GM18951 (cell line): ENCODE measurements around the gene WIPF1.

Source experiments
- POLR2A ChIP-seq: IDR thresholded peaks from 4 replicates; pipeline ENCODE4 v1.6.1; 2011; ENCODE audit warnings: mild to moderate bottlenecking; ENCODE audit not compliant: insufficient read length, insufficient read depth; ENCODE audit errors: extremely low read depth
- in situ Hi-C: fragments of 300-500 bp; cut with MboI; formaldehyde crosslinking; loops from one replicate; pipeline ENCODE4 v1.12.0; 2022; ENCODE audit warnings: low sequenced_read_pairs, mixed read lengths, inconsistent platforms; ENCODE audit not compliant: unreplicated experiment

WIPF1 gene

DNA sequence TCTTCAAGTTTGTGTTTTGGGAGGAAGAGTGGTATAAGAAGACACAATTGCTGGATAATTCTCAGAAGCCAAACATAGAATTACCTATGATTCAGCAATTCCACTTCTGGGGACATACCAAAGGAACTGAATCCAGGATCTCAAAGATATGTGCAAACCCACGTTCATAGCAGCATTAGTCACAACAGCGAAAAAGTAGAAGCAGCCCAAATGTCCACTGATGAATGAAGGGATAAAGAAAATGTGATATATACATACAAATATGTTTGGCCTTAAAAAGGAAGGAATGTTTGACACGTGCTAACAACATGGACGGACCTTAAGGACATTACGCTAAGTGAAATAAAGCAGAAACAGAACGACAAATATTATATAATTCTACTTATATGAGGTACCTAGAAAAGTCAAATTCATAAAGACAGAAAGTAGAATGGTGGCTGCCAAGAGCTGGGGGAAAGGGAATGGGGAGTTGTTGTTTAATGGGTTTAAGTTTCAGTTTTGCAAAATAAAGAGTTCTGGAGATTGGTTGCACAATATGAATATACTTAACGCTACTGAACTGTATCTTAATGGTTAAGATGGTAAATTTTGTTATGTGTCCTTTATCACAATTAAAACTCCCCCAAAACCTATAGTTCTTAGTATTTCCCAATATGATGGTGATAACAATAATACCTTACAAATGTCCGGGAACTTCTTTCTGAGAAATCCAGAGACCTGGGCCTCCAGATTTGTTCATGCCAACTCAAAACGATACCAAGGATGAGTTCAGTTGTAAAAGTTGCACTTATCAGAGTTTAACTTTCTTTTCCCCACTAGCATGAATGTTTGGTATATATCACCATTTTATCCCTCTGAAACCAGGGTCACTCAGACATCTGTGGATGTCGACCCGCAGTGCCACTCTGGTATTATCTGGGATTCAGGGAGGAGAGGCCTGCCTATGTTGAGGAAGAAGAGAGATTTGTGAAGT is 33.7 kb upstream of the WIPF1 start:
- in situ Hi-C loops = no loop called here
- no peak for TF ChIP-seq POLR2A

GRCh38 chr2:174630107-174630506 is 32.5 kb upstream of the WIPF1 start:
- TF ChIP-seq POLR2A = no peak
- in situ Hi-C loops = no loop called here

DNA sequence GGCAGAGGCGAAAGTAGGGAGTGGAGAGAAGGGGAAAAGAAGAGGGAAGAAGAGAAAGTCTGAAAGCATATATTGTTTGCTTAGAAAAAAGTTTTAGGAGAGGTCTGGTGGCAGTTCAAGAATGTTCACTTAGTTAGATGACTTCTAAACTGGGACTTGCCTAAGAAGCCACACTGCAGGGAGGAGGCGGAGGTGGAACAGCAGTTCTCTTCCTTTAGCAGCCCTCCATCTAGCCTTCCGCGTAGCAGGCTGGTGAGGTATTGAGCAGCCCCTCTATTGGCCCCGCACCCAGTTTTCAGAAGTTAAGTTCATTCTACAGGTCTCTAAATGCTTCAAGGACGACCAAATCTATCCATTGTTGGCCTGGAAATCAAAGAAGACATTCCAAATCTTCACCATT is 31.9 kb upstream of the WIPF1 start:
- TF ChIP-seq POLR2A = no peak
- in situ Hi-C loops = no loop called here

DNA sequence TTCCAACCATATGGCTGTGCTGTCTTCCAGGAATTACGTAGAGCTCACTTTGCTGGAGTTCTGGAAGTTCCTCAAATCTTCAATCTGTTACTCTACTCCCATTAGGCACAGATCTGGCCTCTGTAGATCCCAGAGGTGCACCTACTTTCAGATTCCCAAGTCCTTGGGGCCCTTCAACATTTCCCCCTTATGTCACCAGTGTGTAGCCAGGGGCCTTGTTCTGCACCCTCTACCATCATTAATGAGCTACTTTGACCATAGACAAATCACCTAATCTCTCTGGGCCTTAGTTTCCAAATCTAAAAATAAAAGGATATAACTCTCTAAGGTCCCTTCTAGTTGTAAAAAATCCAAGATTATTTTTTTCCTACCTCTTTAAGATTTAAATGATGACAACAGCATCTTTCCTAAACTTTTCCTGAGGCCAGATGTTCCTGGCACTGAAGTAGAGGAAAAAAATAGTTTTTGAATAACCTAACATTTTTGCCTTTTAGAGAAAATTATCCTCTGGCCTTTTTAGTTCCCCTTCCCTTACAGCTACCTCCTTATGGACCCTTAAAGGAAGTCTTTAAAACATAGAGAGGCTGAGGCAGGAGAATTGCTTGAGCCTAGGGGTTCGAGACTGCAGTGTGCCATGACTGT is 31.0 kb upstream of the WIPF1 start:
- in situ Hi-C loops = no loop called here
- no peak for TF ChIP-seq POLR2A

GRCh38 chr2:174627216-174627615 is 29.6 kb upstream of the WIPF1 start:
- TF ChIP-seq POLR2A = no peak
- in situ Hi-C loops = no loop called here

GRCh38 chr2:174624895-174625430 is 27.4 kb upstream of the WIPF1 start:
- no peak for TF ChIP-seq POLR2A

GRCh38 chr2:174623690-174624089 is 26.1 kb upstream of the WIPF1 start:
- no peak for TF ChIP-seq POLR2A
- in situ Hi-C loops = no loop called here

More at GRCh38 chr2:174624895-174625430, 27.4 kb upstream of the WIPF1 start:
- in situ Hi-C loops = no loop called here

DNA sequence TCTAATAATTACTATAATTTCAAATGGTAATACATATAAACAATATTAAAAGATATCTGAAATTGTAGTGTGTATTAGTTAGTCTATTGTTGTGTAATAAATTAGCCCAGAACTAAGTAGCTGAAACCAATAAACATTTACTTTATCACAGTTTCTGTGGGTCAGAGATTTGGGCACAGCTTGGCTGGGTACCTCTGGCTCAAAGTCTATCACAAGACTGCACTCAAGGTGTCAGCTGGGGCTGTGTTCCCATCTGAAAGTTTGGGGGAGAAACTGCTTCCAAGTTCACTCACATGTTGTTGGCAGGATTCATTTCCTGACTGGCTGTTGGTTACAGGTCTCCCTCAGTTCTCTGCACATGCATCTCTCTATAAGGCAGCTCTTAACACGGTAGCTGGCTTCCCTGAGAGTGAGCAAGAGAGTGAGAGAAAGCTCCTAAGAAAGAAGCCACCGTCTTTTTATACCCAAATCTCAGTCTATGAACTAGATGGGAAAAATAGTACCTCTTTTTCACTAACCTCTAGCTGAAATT is 25.6 kb upstream of the WIPF1 start:
- TF ChIP-seq POLR2A = no peak
- in situ Hi-C loops = no loop called here

- in situ Hi-C loops = no loop called here
- no peak for TF ChIP-seq POLR2A
Observed at GRCh38 chr2:174621323-174621722, 23.7 kb upstream of the WIPF1 start.

DNA sequence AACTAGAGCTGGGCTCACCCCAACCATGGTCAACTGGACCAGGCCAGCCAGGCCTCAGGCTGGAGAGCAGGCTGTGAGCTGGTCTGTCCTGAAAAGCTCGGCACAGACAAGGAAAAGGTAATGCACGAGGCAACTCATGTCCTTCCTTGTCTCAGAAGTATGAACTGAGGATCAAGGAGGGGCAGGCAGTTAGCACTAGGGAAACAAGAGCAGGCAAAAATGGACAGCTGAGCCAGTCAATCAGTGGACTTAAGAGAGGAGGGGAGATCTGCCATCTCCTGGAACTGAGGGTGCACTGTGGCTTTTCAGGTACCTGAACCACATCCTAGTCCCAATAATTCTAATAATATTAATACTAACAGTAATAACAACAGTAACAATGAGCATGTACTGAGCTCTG is 20.6 kb upstream of the WIPF1 start:
- in situ Hi-C loops = no loop called here
- TF ChIP-seq POLR2A = no peak

- in situ Hi-C loops = no loop called here
- no peak for TF ChIP-seq POLR2A
Observed at GRCh38 chr2:174617718-174618117, 20.1 kb upstream of the WIPF1 start.

DNA sequence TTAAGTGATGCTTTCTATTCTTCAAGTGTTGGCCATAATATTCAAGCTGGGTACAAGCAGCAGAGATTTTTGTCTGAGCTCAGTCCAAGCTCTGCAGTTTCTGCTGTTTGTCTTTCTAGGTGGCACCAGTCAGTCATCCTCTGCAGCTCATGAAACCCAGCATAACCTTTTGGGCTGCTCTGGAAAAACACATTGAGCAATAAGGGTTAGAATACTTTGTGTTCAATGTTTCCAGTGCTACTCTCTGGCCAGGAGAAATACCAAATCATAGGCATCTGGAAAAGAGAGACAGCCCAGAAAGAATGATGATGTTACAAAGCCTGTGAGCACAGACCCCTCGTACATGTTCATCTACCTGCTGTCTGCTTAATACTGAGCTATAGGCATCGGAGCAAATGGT is 19.5 kb upstream of the WIPF1 start:
- in situ Hi-C loops = no loop called here
- no peak for TF ChIP-seq POLR2A

DNA sequence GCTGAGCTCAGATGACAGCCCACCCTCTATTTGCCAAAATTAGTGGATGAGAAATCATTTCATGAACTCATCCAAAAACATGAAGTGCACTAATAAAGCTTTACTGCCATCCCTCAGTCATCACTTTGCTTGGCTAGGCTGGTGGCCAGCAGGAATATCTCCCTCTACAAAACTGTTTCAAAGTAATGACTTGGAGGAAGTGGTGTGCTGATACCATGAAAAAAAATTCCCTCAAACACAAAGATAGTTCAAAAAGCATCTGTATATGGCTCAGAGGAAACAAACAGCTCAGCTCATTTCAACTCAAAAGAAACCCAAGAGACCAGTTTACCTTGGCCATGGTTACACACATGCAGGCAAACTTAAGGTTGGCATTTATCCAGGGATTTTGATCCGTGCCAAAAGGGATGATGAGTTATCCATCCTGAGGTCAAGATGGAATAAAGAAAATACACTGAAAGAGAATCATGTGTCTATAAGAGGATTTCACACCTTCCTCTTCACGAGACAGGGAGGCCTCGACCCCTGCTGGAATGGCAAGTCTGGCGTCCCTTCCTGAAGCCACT is 18.4 kb upstream of the WIPF1 start:
- in situ Hi-C loops = no loop called here

More for the DNA sequence above, 18.4 kb upstream of the WIPF1 start:
- no peak for TF ChIP-seq POLR2A
